Activated effector memory CD4-positive, alpha-beta T cell treated with anti-CD3 and anti-CD28 coated beads, Interleukin-2, amount 50 U/mL, for 16 hours (primary cell): ENCODE results near the gene PEX5L.
"Not testable (repeated sequence)": the region's sequence is repeated elsewhere in the genome, so short reads cannot be mapped to it uniquely, and the experiment has no call there.

Source experiments
- DNase-seq: peaks from one replicate; pipeline ENCODE4 v3.0.0-alpha.2; 2020

The PEX5L gene

DNA sequence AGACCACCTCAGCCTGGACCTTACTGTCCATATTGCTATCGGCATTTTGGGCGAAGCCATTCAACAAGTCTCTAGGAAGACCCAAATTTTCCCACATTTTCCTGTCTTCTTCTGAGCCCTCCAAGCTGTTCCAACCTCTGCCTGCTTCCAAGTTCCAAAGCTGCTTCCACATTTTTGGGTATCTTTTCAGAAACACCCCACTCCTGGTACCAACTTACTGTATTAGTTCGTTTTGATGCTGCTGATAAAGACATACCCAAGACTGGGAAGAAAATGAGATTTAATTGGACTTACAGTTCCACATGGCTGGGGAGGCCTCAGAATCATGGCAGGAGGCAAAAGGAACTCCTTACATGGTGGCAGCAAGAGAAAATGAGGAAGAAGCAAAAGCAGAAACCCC lies 28.4 kb downstream of the PEX5L start:
- DNase-seq, result not testable (repeated sequence)

GRCh38 chr3:180004542-180004941 lies 32.2 kb downstream of the PEX5L start:
- DNase-seq, result no peak

DNA sequence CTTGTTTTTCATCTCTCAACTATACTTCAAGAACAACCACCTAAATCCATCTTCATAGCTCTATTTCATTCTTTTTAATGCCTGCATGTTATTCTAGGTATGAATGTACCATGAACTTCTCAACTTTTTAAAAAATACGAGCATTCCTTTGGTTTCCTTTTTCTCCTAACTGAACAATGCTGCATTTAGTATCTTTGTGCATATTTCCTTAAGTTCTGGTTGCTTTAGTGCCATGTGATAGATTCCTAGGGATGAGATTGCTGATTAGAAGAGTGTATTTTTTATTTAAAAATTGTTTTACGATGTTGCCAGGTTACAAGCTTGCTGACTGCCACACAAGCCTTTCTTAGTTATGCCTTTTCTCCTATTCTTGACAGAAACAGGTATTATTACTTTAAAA lies 34.7 kb downstream of the PEX5L start:
- DNase-seq, result no peak

DNA sequence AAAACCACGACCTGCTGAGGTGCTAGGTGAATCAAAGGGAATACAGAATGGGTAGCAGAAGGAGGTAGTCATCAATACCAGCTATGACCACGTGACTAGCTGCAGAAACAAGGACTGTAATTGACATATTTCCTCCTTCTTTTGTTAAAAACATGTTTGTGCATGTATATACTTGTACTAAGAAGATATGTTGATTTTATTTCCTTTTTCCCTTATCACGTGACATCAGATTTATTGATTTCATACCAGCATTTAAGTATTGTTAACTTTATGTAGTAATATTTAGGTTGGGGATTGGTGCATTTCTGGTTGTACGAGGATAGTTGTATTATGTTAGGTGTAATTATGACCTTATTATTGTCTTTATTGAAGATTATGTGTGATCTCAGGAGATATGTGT lies 36.2 kb downstream of the PEX5L start:
- no peak for DNase-seq

GRCh38 chr3:179995406-179995805 lies 41.3 kb downstream of the PEX5L start:
- DNase-seq, result no peak

- DNase-seq, result no peak
Observed at GRCh38 chr3:179991883-179992282, 44.9 kb downstream of the PEX5L start.

DNA sequence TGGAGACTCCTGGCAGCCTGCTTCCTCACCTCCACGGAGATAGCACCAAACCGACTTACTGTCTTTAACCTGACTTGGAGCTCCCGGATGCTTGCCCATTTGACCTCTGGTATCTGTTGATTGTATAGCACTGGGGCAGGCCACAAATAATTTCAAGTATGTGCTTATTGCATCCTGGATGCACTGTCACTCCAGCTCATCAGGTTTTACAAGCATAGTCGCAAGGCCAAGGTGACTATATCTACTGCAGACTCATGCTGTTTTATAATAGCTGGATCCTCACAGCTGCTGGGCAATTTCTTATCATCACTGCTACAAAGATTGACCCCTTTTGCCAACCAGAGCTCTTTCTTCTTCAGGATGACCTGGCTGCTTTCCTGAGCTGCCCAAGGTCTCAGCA lies 45.6 kb downstream of the PEX5L start:
- DNase-seq, result no peak

DNA sequence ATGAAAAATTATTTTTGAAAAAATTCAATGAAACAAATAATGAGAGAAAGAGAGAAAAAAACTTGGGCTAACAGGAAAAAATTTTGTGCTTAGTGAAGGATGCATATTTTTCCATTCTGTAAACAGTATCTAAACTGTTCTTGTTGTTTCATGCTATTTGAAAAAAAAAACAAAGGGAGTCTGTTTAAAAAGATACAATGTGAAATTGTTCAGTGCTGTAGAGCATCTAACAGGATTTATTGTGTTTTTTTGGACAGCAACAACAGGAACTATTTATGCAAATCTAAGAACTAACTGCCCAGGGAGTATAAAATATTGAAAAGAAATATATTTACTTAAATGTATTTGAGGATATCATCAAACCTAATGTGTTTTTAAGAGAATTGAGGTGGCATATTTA lies 55.1 kb downstream of the PEX5L start:
- DNase-seq, result no peak

- DNase-seq, result no peak
Observed at GRCh38 chr3:179977356-179977755, 59.4 kb downstream of the PEX5L start.

GRCh38 chr3:179973931-179974361 lies 62.8 kb downstream of the PEX5L start:
- no peak for DNase-seq

DNA sequence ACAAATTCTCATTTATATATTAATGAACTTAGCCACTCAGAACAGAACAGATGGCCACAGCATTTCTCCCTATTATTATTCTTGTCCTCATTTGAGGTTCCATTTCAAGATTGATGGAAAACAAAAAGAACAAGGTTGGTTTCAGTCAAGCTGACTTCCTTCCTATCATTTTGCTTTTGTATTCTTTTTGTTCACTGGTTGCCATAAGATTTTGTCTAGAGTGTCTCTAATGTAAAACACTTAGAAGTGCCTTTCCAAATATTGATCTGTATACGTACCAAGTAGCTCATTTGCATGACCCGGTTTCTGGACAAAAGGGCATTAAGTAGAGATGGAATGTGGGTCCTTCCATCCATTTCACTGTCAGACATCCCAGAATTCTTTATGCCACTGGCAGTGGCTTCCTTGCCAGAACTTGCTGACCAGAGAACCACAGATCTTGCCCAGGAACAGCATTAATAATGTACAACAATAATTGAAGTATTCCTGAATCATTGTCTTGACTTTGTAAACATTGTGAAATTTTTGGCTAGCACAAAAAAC lies 63.8 kb downstream of the PEX5L start:
- DNase-seq, result no peak

- DNase-seq, result no peak
Observed at GRCh38 chr3:179971280-179971679, 65.5 kb downstream of the PEX5L start.

DNA sequence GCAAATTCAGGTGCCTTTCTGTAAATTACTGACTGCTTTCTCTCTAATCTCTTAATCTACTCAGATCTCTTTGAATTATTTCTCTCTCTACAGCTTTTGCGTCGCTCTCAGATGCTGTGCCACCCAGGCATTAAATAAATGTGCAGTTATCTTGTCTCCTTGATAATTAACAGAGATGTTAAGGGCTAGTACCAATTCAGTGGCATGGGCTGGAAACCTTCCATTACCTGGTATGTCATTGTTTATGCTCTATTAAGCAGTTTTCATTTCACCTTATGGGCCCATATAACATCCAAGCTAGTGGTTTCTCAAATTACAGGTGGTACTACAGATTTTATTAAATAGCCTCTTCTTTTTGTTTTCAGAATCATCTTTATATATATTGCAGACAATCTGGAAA lies 66.0 kb downstream of the PEX5L start:
- no peak for DNase-seq

- no peak for DNase-seq
Observed at GRCh38 chr3:179969525-179969924, 67.2 kb downstream of the PEX5L start.

DNA sequence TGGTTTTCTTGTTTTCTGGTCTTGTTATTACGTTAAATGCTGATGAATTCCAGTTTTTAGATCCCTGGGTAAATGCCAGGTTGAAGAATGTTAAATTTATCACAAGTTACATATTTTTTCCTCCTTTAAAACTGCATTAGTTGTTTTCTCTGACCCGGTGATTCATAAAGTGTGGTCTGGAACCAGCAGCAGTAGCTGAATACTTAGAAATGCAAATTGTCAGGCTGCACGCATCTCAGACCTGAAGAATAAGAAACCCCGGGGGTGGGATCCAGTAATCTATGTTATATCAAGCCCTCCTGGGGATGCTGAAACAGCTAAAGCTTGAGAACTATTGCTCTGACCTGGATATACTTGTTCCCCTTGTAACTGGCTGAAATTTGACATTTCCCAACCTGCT lies 69.1 kb downstream of the PEX5L start:
- no peak for DNase-seq

DNA sequence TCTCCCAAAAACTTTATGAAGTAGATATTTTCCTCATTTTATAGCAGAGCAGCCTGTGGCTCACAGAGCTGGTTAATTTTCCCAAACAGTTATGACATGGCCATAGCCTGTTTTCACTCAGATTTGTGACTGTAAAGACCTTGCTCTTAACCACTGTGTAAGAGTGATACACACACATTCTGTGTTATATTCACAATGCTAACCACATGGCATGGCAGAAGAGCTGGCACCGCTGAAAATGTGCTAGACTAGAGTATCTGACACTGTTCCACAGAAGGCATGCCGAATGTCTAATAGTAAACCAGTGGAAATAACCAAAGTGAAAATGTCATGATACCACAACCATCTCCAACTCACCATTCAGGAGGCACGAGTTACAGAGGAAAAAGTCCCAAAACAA lies 71.8 kb downstream of the PEX5L start:
- no peak for DNase-seq

- no peak for DNase-seq
Observed at GRCh38 chr3:179962629-179963387, 73.9 kb downstream of the PEX5L start.

DNA sequence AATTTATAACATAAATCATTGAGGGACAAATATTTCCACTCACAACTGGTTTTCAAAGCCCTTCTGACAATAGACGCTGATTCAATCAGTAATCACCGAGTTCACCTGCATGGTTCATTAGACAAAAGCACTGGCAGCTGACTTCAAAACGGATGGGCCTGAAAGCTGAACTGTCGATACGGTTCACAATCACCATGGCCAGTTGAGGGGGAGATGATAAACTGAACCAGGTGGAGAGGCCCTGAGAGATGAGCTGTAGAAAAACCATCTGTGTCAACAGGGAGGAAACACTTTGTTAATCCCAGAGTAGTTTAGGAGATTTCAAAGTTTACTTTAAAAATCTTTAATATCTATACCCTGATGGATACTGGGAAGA lies 75.0 kb downstream of the PEX5L start:
- no peak for DNase-seq

GRCh38 chr3:179961071-179961702 lies 75.5 kb downstream of the PEX5L start:
- no peak for DNase-seq

- DNase-seq, result no peak
Observed at GRCh38 chr3:179958759-179959158, 78.0 kb downstream of the PEX5L start.

GRCh38 chr3:179958143-179958542 lies 78.6 kb downstream of the PEX5L start:
- DNase-seq, result no peak

DNA sequence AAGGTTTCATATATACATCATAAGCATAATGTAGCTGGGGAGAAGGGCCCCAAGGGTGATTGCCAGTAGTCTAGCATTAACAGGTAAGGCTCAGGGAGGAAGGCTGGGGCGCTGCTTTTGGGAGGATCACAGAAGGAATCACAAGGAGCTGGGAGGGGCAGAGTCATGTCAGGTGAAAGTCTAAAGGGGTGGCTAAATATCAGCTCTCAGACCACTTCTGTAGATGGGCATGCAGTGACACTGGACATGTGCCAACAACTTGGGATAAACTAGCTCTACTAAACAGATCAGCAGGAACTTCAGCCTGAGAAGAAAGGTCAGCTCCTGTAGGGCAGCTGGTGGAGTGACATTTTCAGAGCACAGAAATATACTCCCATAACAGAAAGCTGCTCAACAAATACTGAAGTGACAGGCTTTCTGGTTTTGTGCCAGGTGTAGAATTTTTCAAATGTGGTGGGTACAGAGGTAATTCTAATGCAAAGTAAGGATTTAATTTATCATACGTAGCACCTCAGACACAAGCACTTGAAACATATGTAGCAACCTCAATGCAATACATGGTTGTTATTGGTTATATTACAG lies 79.4 kb downstream of the PEX5L start:
- DNase-seq, result no peak

DNA sequence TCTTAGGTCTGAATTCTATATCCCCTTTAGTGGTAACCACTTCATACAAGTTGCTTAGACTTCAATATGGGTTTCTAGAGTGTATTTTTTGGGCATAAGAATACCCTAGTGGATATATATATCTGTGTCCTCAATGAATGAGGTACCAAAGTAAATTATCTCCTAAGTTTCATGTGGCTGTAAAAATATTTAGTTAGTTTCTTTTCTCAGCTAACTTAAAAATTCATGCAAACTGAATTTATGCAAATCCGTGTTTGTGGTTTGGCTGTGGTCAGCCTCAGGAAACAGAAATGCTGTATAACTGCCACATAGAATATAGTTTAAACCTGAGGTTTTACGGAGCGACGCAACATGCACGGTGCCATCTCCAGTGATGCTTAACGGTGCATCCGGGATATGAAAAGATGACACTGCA lies 80.3 kb downstream of the PEX5L start:
- no peak for DNase-seq

DNA sequence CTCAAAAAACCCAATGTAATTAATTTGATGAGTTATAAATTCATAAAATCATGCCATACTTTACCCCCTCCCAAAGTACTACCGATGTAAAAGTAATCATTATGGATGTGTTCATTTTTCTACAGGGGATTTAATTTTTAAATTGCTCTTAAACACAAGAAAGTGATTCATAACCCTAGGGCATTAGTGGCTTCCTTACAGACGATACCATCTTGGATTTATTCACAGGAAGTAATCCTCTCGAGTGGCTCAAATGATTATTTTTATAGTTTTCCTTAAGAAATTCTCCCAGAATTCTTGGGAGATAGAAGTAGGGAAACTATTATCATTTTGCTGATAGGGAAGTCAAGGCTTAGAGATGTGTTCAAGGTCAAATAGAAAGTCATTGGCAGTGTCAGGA lies 80.9 kb downstream of the PEX5L start:
- DNase-seq, result no peak
